C4-2B (cell line): ENCODE results near the gene TMEM38B.

Experiments used
- CTCF ChIP-seq: fragments of 450-650 bp; conservative IDR thresholded peaks from 2 replicates; pipeline ENCODE4 v1.5.1; 2017; ENCODE audit warnings: mild to moderate bottlenecking
- ZFX ChIP-seq: fragments of 450-650 bp; IDR thresholded peaks from 2 replicates; pipeline ENCODE4 v1.6.1; 2017

DNA sequence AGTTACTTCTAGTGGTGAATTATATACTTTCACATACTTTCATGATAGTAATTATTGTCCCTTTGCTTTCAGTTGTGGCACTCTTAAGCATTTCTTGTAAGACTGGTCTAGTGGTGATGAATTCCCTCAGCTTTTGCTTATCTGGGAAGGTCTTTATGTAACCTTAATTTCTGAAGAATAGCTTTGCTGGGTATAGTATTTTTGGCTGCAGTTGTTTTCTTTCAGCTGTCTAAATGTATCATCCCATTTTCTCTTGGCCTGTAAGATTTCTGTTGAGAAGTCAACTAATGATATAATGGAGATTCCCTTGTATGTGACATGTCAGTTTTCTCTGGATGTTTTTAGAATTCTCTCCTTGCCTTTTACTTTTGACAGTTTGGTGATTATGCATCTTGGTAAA is 41.0 kb downstream of the TMEM38B start:
- TF ChIP-seq CTCF = no peak
- TF ChIP-seq ZFX = no peak
